Testis (tissue), 5 donors: ENCODE data around the gene TECRL. TPM values are rescaled to one million over a fixed set of nuclear protein-coding genes. Genes with fewer than 3 reads are reported as not detected.

Experiments used
- DNase-seq: peaks from one replicate; pipeline ENCODE4 v3.0.0-alpha.2; 2019
- H3K27ac ChIP-seq, 2 donors: fragments of 200-600 bp; sonication (generic); one replicate each; pipeline ENCODE4 v1.5.1; 2019
- H3K27me3 ChIP-seq: fragments of 200-600 bp; sonication (generic); one replicate; pipeline ENCODE4 v1.5.1; 2019
- H3K36me3 ChIP-seq: fragments of 200-600 bp; sonication (generic); one replicate; pipeline ENCODE4 v1.5.1; 2017; ENCODE audit warnings: low read depth; ENCODE audit errors: missing control alignments
- H3K4me1 ChIP-seq: fragments of 200-600 bp; sonication (generic); one replicate; pipeline ENCODE4 v1.5.1; 2019
- H3K4me3 ChIP-seq, 2 donors: fragments of 200-600 bp; sonication (generic); one replicate each; pipeline ENCODE4 v1.5.1; 2017 to 2019
- H3K9me3 ChIP-seq: fragments of 200-600 bp; sonication (generic); one replicate; pipeline ENCODE4 v1.5.1; 2017
- CTCF ChIP-seq, 3 experiments: fragments of 450-650 bp in 2 of 3; fragments of 200-600 bp in 1 of 3; sonication (generic) in 1 of 3; IDR thresholded peaks; one replicate each; pipeline ENCODE4 v1.5.1; 2016 to 2019; ENCODE audit warnings: antibody characterized with exemption in 3 of 3, mild to moderate bottlenecking in 2 of 3, moderate library complexity in 1 of 3
- POLR2A ChIP-seq: fragments of 450-650 bp; IDR thresholded peaks from one replicate; pipeline ENCODE4 v1.6.1; 2017; ENCODE audit warnings: antibody characterized with exemption, mild to moderate bottlenecking, moderate library complexity
- WGBS, 2 donors: methylation state at CpG; one replicate each; pipeline ENCODE4 v1.1.5; 2018; 5-methylcytosine and 5-hydroxymethylcytosine counted together
- intact Hi-C: fragments of 100-400 bp; cut with DNase I; formaldehyde crosslinking; loops from one replicate; pipeline ENCODE4 v1.15.1; 2023; ENCODE audit warnings: low total_unique reads
- long read RNA-seq, 2 donors: transcript quantifications; one replicate each; lab custom pipeline, GENCODE V29; 2026
- polyA plus RNA-seq: library from polyadenylated mRNA; stranded (reverse); fragments of 350-450 nt; fragmentation: Illumina TruSeq; extraction: RNeasy Lipid Tissue Mini Kit (QIAGEN cat#74804); gene quantifications from one replicate; pipeline ENCODE4 v1.2.3, GENCODE V29; 2014; ENCODE audit warnings: low read depth, low replicate concordance; ENCODE audit not compliant: insufficient read depth
- total RNA-seq, 2 donors: library from RNA; depleted of rRNA; stranded (reverse); fragments of >200 nt; gene quantifications; one replicate each; pipeline ENCODE4 v1.2.3, GENCODE V29; 2016

The TECRL gene
- under 1 TPM in 1 of 2 donors, not detected in 1; 0.37 TPM for total RNA-seq
- 0.62 TPM for polyA plus RNA-seq
- long read RNA-seq, donor 1, result 0 reads
- long read RNA-seq, donor 2, result 0 reads

DNA sequence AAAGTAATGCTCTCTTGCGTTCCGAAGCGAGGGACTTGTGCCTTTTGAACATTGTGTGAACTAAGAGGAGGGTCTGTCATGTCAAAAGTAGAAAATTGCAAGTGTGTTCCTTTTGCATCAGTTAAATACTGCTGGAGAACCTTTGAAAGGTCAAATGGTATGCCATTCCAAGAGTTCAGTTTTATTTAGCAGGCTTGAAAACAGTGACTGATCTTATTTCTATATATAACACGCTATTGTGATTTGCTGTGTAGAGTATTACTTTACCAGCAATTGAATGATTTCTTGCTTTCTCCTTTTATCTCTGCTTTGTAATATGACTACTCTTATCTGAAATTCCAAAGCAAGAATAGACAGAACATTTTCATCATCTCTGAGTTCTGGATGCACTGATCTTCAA is at the start of gene TECRL:
TSS of gene TECRL (minus strand) at position 151 of the 400 bp plus-strand sequence. CDS start at position 52, 99 bp downstream.
- TF ChIP-seq CTCF (IDR thresholded peaks at IDR 0.05) (no peak), POLR2A (no peak)
- intact Hi-C loops, result no loop called here

DNA sequence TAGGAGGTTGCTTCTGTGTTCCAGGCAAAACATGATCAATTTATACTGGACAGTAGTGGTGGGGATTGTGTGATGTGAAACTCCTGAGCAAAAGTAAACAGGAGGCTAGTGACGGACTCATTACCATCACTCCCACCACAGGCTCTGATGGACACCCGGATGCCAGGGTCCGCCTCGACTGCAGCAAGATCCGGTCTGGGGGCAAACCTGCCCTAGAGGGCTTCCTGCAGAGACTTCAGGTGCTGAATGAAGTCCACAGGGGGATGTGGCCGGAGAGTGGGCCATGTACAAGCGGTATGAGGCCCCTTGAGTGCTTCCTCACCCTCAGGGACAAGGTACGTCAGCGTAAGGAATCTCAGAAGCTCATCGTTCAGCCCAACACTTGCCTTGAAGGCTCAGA is 23.4 kb upstream of the TECRL start:
- Histone ChIP-seq H3K27ac (no peak overlapping the region), H3K36me3 (no peaks in the 10 kb centered on the region), H3K9me3 (no peaks in the 10 kb centered on the region), H3K4me3 (no peak overlapping the region), H3K27me3 (no peaks in the 10 kb centered on the region), H3K4me1 (no peaks in the 10 kb centered on the region)
- 62 to 81% methylated on average over 5 to 10 of the region's 10 CpGs for WGBS, 2 donors
- intact Hi-C loops, result no loop called here
- DNase-seq, result no peak
- TF ChIP-seq CTCF (IDR thresholded peaks at IDR 0.05), result no peak
- TF ChIP-seq POLR2A, result no peak

More for the DNA sequence above, at the start of gene TECRL:
- no peak within 1 kb of the TSS for H3K27ac ChIP-seq
- DNase-seq, result no peak
- no peak within 1 kb of the TSS for H3K4me3 ChIP-seq
- no peaks in the 10 kb centered on the region for H3K27me3 ChIP-seq
- H3K36me3 ChIP-seq, result no peaks in the 10 kb centered on the region
- H3K4me1 ChIP-seq, result no peaks in the 10 kb centered on the region
- no peaks in the 10 kb centered on the region for H3K9me3 ChIP-seq
- 62 to 64% methylated on average over 4 of the region's 4 CpGs for WGBS, 2 donors

DNA sequence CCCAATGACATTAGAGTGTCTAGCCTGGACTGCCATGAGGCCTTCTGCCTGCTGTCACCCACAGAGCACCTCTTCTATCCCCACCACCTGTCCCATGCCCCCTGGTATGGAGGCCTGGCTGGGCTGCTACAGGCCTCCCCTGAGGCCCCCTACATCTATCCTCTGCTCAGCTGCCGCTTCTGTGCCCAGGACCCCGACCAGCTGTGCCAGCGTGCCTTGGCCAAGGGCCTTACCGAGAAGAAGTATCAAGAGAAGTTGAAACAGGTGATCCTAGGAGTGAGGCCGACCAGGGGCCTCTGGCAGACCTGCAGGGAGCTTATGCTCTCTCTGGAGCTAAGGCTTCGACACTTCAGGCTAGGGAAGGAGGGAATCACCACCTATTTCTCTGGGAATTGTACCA is 21.7 kb upstream of the TECRL start:
- H3K36me3 ChIP-seq, result no peaks in the 10 kb centered on the region
- no peak overlapping the region for H3K27ac ChIP-seq
- DNase-seq, result no peak
- no peak for TF ChIP-seq CTCF (IDR thresholded peaks at IDR 0.05)
- no peak for TF ChIP-seq POLR2A
- no peaks in the 10 kb centered on the region for H3K4me1 ChIP-seq
- no peaks in the 10 kb centered on the region for H3K27me3 ChIP-seq
- intact Hi-C loops, result no loop called here
- no peak overlapping the region for H3K4me3 ChIP-seq
- 90 to 94% methylated on average over 6 of the region's 6 CpGs for WGBS, 2 donors
- no peaks in the 10 kb centered on the region for H3K9me3 ChIP-seq

DNA sequence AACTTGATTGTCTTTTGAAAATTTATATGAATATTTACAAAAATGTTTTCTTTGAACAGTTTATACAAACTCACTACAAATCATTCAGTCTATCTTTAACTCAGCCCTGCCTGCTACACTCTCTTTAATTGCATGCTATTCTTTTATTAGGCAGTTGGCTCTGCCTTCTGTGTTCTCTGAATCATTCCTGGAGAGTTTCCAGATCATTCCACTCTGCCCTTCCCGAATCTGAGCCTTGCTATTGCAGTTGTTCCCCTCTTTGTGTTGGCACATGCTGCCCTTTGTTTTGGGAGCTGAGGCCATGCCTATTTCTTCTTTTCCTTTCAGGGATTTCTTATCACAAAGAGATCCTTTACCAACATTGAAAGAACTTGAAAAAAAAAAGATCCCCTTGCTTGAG is 8.7 kb upstream of the TECRL start:
- TF ChIP-seq POLR2A (no peak), CTCF (IDR thresholded peaks at IDR 0.05) (no peak)
- H3K27me3 ChIP-seq, result no peaks in the 10 kb centered on the region
- intact Hi-C loops, result no loop called here

DNA sequence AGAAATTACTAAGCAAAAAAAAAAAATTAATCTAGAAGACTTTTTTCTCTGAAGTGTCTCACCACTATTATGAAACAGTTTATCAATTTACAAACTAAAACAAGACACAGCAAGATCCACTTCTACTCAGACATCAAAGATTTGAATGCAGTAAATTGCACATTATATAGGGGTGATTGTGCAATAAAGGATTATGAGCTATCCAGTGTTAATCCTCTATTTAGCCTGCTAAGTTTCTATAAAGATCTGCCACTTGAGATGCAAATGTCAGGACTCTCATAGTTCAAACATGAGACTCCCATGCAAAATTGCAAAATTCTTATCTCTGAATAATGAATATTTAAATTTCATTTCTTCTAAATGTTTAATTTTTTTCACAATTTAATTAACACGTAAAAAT is 2.2 kb downstream of the TECRL start:
- H3K36me3 ChIP-seq, result no peaks in the 10 kb centered on the region
- 87 to 90% methylated on average over 1 of the region's 1 CpG for WGBS, 2 donors
- no peak for DNase-seq
- H3K4me1 ChIP-seq, result no peaks in the 10 kb centered on the region
- H3K9me3 ChIP-seq, result no peaks in the 10 kb centered on the region
- no peaks in the 10 kb centered on the region for H3K27me3 ChIP-seq
- no peak overlapping the region for H3K27ac ChIP-seq
- TF ChIP-seq POLR2A, result no peak
- TF ChIP-seq CTCF (IDR thresholded peaks at IDR 0.05), result no peak
- intact Hi-C loops, result no loop called here
- H3K4me3 ChIP-seq, result no peak overlapping the region

More for the DNA sequence above, 8.7 kb upstream of the TECRL start:
- Histone ChIP-seq H3K9me3 (no peaks in the 10 kb centered on the region), H3K4me3 (no peak overlapping the region), H3K4me1 (no peaks in the 10 kb centered on the region), H3K27ac (no peak overlapping the region), H3K36me3 (no peaks in the 10 kb centered on the region)
- DNase-seq, result no peak
- WGBS, 2 donors, result 28 to 31% methylated on average over 1 of the region's 1 CpG
